Measurements from ENCODE around the gene ALKBH6.

ALKBH6 gene

GRCh38 chr19:35973487-35973886, 40.5 kb downstream of the ALKBH6 start:
- Histone ChIP-seq H3K36me3 (ENCODE audit: insufficient read depth) (no peaks in the 10 kb centered on the region), H3K27me3 (ENCODE audit: insufficient read depth, low read depth) (peaks cover 52% of the 10 kb centered on the region; the same call in 1 of the 2 replicates), H2AFZ (ENCODE audit: low read depth) (no peak overlapping the region), H3K27ac (no peak overlapping the region), H4K20me1 (ENCODE audit: insufficient read depth) (no peaks in the 10 kb centered on the region), H3K9ac (no peak overlapping the region), H3K4me2 (no peak overlapping the region), H3K4me1 (ENCODE audit: low read depth, poor library complexity, severe bottlenecking) (no peaks in the 10 kb centered on the region), H3K4me3 (IDR thresholded peaks at IDR 0.05; ENCODE audit: insufficient read depth, low read depth, low read length) (no peak overlapping the region), H3K79me2 (ENCODE audit: insufficient read depth, low read depth) (no peaks in the 10 kb centered on the region)
- no peak for TF ChIP-seq CTCF (conservative IDR thresholded peaks at IDR 0.05; ENCODE audit: low read depth, low read length)

GRCh38 chr19:35966771-35967170, 47.2 kb downstream of the ALKBH6 start:
- H3K4me2 ChIP-seq, result no peak overlapping the region

GRCh38 chr19:35963514-35963913, 50.5 kb downstream of the ALKBH6 start:
- Histone ChIP-seq H4K20me1 (ENCODE audit: insufficient read depth) (no peaks in the 10 kb centered on the region), H3K9ac (no peak overlapping the region), H3K36me3 (ENCODE audit: insufficient read depth) (no peaks in the 10 kb centered on the region), H2AFZ (ENCODE audit: low read depth) (no peak overlapping the region), H3K4me1 (ENCODE audit: low read depth, poor library complexity, severe bottlenecking) (no peaks in the 10 kb centered on the region), H3K4me3 (IDR thresholded peaks at IDR 0.05; ENCODE audit: insufficient read depth, low read depth, low read length) (no peak overlapping the region), H3K79me2 (ENCODE audit: insufficient read depth, low read depth) (no peaks in the 10 kb centered on the region), H3K4me2 (no peak overlapping the region), H3K27ac (no peak overlapping the region), H3K27me3 (ENCODE audit: insufficient read depth, low read depth) (peaks cover 5% of the 10 kb centered on the region; the same call in 1 of the 2 replicates)
- no peak for TF ChIP-seq CTCF (conservative IDR thresholded peaks at IDR 0.05; ENCODE audit: low read depth, low read length)

More at GRCh38 chr19:35966771-35967170, 47.2 kb downstream of the ALKBH6 start:
- Histone ChIP-seq H4K20me1 (ENCODE audit: insufficient read depth) (no peaks in the 10 kb centered on the region), H3K79me2 (ENCODE audit: insufficient read depth, low read depth) (no peaks in the 10 kb centered on the region), H2AFZ (ENCODE audit: low read depth) (no peak overlapping the region), H3K27ac (no peak overlapping the region), H3K4me3 (IDR thresholded peaks at IDR 0.05; ENCODE audit: insufficient read depth, low read depth, low read length) (no peak overlapping the region), H3K36me3 (ENCODE audit: insufficient read depth) (no peaks in the 10 kb centered on the region), H3K4me1 (ENCODE audit: low read depth, poor library complexity, severe bottlenecking) (no peaks in the 10 kb centered on the region), H3K9ac (no peak overlapping the region), H3K27me3 (ENCODE audit: insufficient read depth, low read depth) (peaks cover 24% of the 10 kb centered on the region; the same call in 1 of the 2 replicates)
- no peak for TF ChIP-seq CTCF (conservative IDR thresholded peaks at IDR 0.05; ENCODE audit: low read depth, low read length)

- no peaks in the 10 kb centered on the region for H4K20me1 ChIP-seq (ENCODE audit: insufficient read depth)
- H3K36me3 ChIP-seq (ENCODE audit: insufficient read depth), result no peaks in the 10 kb centered on the region
- no peak overlapping the region for H3K4me2 ChIP-seq
- H3K4me1 ChIP-seq (ENCODE audit: low read depth, poor library complexity, severe bottlenecking), result no peaks in the 10 kb centered on the region
- H3K79me2 ChIP-seq (ENCODE audit: insufficient read depth, low read depth), result no peaks in the 10 kb centered on the region
- TF ChIP-seq CTCF (conservative IDR thresholded peaks at IDR 0.05; ENCODE audit: low read depth, low read length), result no peak
- H3K27ac ChIP-seq, result no peak overlapping the region
- H2AFZ ChIP-seq (ENCODE audit: low read depth), result no peak overlapping the region
- H3K27me3 ChIP-seq (ENCODE audit: insufficient read depth, low read depth), result peaks cover 4% of the 10 kb centered on the region; the same call in 1 of the 2 replicates
- no peak overlapping the region for H3K4me3 ChIP-seq (IDR thresholded peaks at IDR 0.05; ENCODE audit: insufficient read depth, low read depth, low read length)
- no peak overlapping the region for H3K9ac ChIP-seq
Observed at GRCh38 chr19:35960432-35960972, 53.5 kb downstream of the ALKBH6 start.
